Neutrophil (primary cell): ENCODE measurements around the gene STAT4.

ENCODE experiments used
- H3K27ac ChIP-seq: fragments of 200-600 bp; sonication (generic); 2 replicates; pipeline ENCODE4 v1.5.1; 2016; ENCODE audit warnings: mild to moderate bottlenecking, moderate library complexity
- H3K27me3 ChIP-seq: fragments of 200-600 bp; sonication (generic); 2 replicates; pipeline ENCODE4 v1.6.0; 2016; ENCODE audit warnings: mild to moderate bottlenecking
- H3K36me3 ChIP-seq: fragments of 200-600 bp; sonication (generic); 2 replicates; pipeline ENCODE4 v1.5.1; 2017
- H3K4me1 ChIP-seq, 2 experiments: fragments of 200-600 bp in 1 of 2; sonication (generic) in 1 of 2; 1 replicate in 1 of 2; 2 replicates in 1 of 2; pipeline versions ENCODE4 v1.5.1 to v1.6.1; 2013 to 2016; ENCODE audit warnings: low read depth in 1 of 2, low read length in 1 of 2, mild to moderate bottlenecking in 1 of 2, moderate library complexity in 1 of 2; ENCODE audit not compliant: control insufficient read depth in 1 of 2, insufficient read depth in 1 of 2
- H3K4me3 ChIP-seq, 2 experiments: fragments of 200-600 bp in 1 of 2; sonication (generic) in 1 of 2; 1 replicate in 1 of 2; 2 replicates in 1 of 2; pipeline ENCODE4 v1.5.1; 2013 to 2016; ENCODE audit warnings: low read depth in 1 of 2, low read length in 1 of 2, mild to moderate bottlenecking in 1 of 2, moderate library complexity in 1 of 2
- H3K9me3 ChIP-seq: fragments of 200-600 bp; sonication (generic); 2 replicates; pipeline ENCODE4 v1.5.1; 2016
- CTCF ChIP-seq: fragments of 200-600 bp; sonication (generic); IDR thresholded peaks from 2 replicates; pipeline ENCODE4 v1.5.1; 2016; ENCODE audit warnings: antibody characterized with exemption

STAT4 gene

GRCh38 chr2:191045141-191045540, 105.7 kb downstream of the STAT4 start:
- Histone ChIP-seq H3K4me3 (no peak overlapping the region), H3K4me1 (peaks cover 0 to 7% of the 10 kb centered on the region in 2 experiments), H3K27me3 (no peaks in the 10 kb centered on the region), H3K36me3 (no peaks in the 10 kb centered on the region), H3K27ac (no peak overlapping the region), H3K9me3 (no peaks in the 10 kb centered on the region)
- no peak for TF ChIP-seq CTCF

- Histone ChIP-seq H3K4me3 (no peak overlapping the region), H3K9me3 (no peaks in the 10 kb centered on the region), H3K4me1 (peaks cover 3 to 6% of the 10 kb centered on the region in 2 experiments), H3K27ac (no peak overlapping the region), H3K27me3 (no peaks in the 10 kb centered on the region), H3K36me3 (no peaks in the 10 kb centered on the region)
- no peak for TF ChIP-seq CTCF
Observed at GRCh38 chr2:191043438-191043837, 107.4 kb downstream of the STAT4 start.

GRCh38 chr2:191041418-191042161, 109.2 kb downstream of the STAT4 start:
- Histone ChIP-seq H3K4me1 (peaks cover 10 to 13% of the 10 kb centered on the region in 2 experiments), H3K27ac (no peak overlapping the region), H3K4me3 (no peak overlapping the region), H3K9me3 (no peaks in the 10 kb centered on the region), H3K27me3 (no peaks in the 10 kb centered on the region), H3K36me3 (no peaks in the 10 kb centered on the region)
- TF ChIP-seq CTCF, result no peak

- Histone ChIP-seq H3K27ac (no peak overlapping the region), H3K27me3 (no peaks in the 10 kb centered on the region), H3K4me3 (no peak overlapping the region), H3K36me3 (no peaks in the 10 kb centered on the region), H3K9me3 (no peaks in the 10 kb centered on the region), H3K4me1 (peaks cover 10 to 13% of the 10 kb centered on the region in 2 experiments)
- TF ChIP-seq CTCF, result no peak
Observed at GRCh38 chr2:191039616-191040015, 111.2 kb downstream of the STAT4 start.

- no peaks in the 10 kb centered on the region for H3K27me3 ChIP-seq
- H3K4me1 ChIP-seq, result peaks cover 10 to 13% of the 10 kb centered on the region in 2 experiments
- no peak for TF ChIP-seq CTCF
- no peaks in the 10 kb centered on the region for H3K36me3 ChIP-seq
- H3K4me3 ChIP-seq, result no peak overlapping the region
- H3K9me3 ChIP-seq, result no peaks in the 10 kb centered on the region
- H3K27ac ChIP-seq, result no peak overlapping the region
Observed at GRCh38 chr2:191038741-191039140, 112.1 kb downstream of the STAT4 start.
